Measurements from ENCODE around the gene SEC11C. TPM values are rescaled to one million over a fixed set of nuclear protein-coding genes. Genes with fewer than 3 reads are reported as not detected.

The SEC11C gene
- total and polyA plus RNA-seq, 2 of the 8 experiments (the other 6 are each of a cell fraction or from before 2014, with no cell fraction given), result 27.1 to 59.3 TPM

DNA sequence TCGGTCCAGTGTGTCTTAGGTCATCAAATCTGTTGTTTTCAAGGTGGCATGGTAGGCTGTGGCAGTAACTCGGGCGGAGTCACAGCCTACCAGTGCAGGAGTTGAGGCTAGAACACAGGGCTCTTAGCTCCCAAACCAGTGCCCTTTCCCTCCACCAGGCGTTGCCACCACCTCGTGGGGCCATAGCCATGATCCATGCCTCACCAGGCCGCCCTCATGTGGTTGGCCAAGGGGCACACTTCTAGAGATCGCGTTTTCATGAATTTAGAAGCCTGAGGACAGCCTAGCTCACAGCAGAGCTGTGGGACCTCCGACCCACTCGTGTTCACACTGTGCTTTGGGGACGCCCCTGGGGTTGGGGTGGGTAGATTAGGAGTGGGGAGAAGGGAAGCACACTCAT, 10.6 kb downstream of the SEC11C start:
- Histone ChIP-seq H3K9me3 (ENCODE audit: insufficient read depth in 2 of 2, low read depth in 1 of 2, low read length in 1 of 2) (no peaks in the 10 kb centered on the region), H4K8ac (ENCODE audit: extremely low read depth, insufficient read depth, low read length) (peak overlapping the region; percentile 41; the same call in 1 of the 2 replicates), H3K56ac (replicated peaks; ENCODE audit: insufficient read length, low read depth, low read length) (no peak overlapping the region), H3K4me1 (replicated peaks in 1 of 4; ENCODE audit: control insufficient read depth in 3 of 4, insufficient read depth in 4 of 4, low read length in 3 of 4) (no peaks in the 10 kb centered on the region), H3K4me3 (ENCODE audit: extremely low read depth in 1 of 4, insufficient read depth in 2 of 4, low read depth in 3 of 4, low read length in 4 of 4) (no peak overlapping the region), H2BK12ac (ENCODE audit: low read depth, low read length) (no peak overlapping the region), H3K79me2 (ENCODE audit: control insufficient read depth in 1 of 2, insufficient read depth in 2 of 2, low read length in 2 of 2) (peaks cover 0 to 4% of the 10 kb centered on the region in 2 experiments; a peak in 1 of 4 replicates), H3K23ac (ENCODE audit: insufficient read length) (no peak overlapping the region), H2AFZ (ENCODE audit: low read length) (no peak overlapping the region), H3K4ac (replicated peaks; ENCODE audit: insufficient read length, low read depth, low read length) (no peak overlapping the region), H3K4me2 (ENCODE audit: insufficient read depth in 1 of 2, low read depth in 2 of 2, low read length in 2 of 2) (no peak overlapping the region), H4K91ac (replicated peaks; ENCODE audit: insufficient read length, low read length) (no peak overlapping the region), H4K5ac (ENCODE audit: insufficient read length, low read depth, low read length) (no peak overlapping the region), H3K27me3 (replicated peaks in 1 of 4; ENCODE audit: control insufficient read depth in 3 of 4, extremely low read depth in 1 of 4, insufficient read depth in 3 of 4, low read length in 3 of 4) (no peaks in the 10 kb centered on the region), H3K18ac (ENCODE audit: extremely low read depth, low read length) (no peak overlapping the region), H2BK15ac (ENCODE audit: low read length) (no peak overlapping the region), H3K27ac (ENCODE audit: low read depth, low read length) (no peak overlapping the region), H3K14ac (ENCODE audit: insufficient read length) (no peak overlapping the region), H3K36me3 (ENCODE audit: control insufficient read depth in 2 of 4, insufficient read depth in 4 of 4, low read length in 3 of 4) (peaks cover 0 to 7% (median 2%) of the 10 kb centered on the region in 4 experiments; a peak in 3 of 8 replicates), H3K9ac (replicated peaks in 1 of 4; ENCODE audit: extremely low read depth in 1 of 4, low read depth in 3 of 4, low read length in 3 of 4) (no peak overlapping the region), H2BK5ac (ENCODE audit: low read depth, low read length) (no peak overlapping the region), H4K20me1 (replicated peaks in 1 of 2; ENCODE audit: control insufficient read depth in 1 of 2, insufficient read depth in 2 of 2, low read length in 2 of 2) (peaks cover 0 to 2% of the 10 kb centered on the region in 2 experiments), H3K79me1 (ENCODE audit: low read depth, low read length) (peaks cover 3% of the 10 kb centered on the region; the same call in 1 of the 2 replicates), H2BK120ac (replicated peaks; ENCODE audit: low read depth, low read length) (no peak overlapping the region), H2AK5ac (ENCODE audit: low read depth, low read length) (no peak overlapping the region), H3K23me2 (ENCODE audit: low read depth, low read length) (no peaks in the 10 kb centered on the region), H2BK20ac (ENCODE audit: low read length) (no peak overlapping the region)
- peak in 1 of 2 experiments; percentile 50 for DNase-seq (ENCODE audit: low read depth in 1 of 2, low spot score in 2 of 2)
- POLR2A ChIA-PET (ENCODE audit: partially characterized antibody), result interaction anchor here (0.8 kb wide), 1 partner anchor 9 kb away, joined by 3 read pairs; no protein-coding TSS in a partner anchor
- no peak for FAIRE-seq
- CTCF ChIA-PET (ENCODE audit: partially characterized antibody), result interaction anchor here (1.0 to 3.5 kb wide), 6 partner anchors 10 to 622 kb away, joined by 3 to 9 read pairs (median 4); partner anchors contain the start of gene SEC11C
- 77% methylated on average over 11 of the region's 11 CpGs; no CpG with 5 or more reads in 1 of the 2 experiments for whole genome bisulfite sequencing, 2 experiments (ENCODE audit: extremely low coverage in 1 of 2, insufficient coverage in 1 of 2, insufficient read length in 1 of 2, insufficient replicate concordance in 2 of 2, low coverage in 1 of 2, low lambda C conversion rate in 2 of 2, missing lambda C conversion rate in 1 of 2)
